CD14-positive monocyte (primary cell): ENCODE measurements around the gene SAG. TPM values are rescaled to one million over a fixed set of nuclear protein-coding genes. Genes with fewer than 3 reads are reported as not detected.

ENCODE experiments used
- DNase-seq, 3 donors: peaks; one replicate each; pipeline ENCODE4 v3.0.0-alpha.2; 2011 to 2022
- H2AFZ ChIP-seq: 2 replicates; pipeline ENCODE4 v1.6.0; 2012; ENCODE audit warnings: mild to moderate bottlenecking, low read depth, low read length, inconsistent platforms; ENCODE audit not compliant: insufficient read depth, poor library complexity, severe bottlenecking
- H3K27ac ChIP-seq, 2 donors: 1 replicate in 1 of 2; 2 replicates in 1 of 2; pipeline ENCODE4 v1.5.1; 2012 to 2013; ENCODE audit warnings: low read length in 2 of 2, control low read depth in 1 of 2, inconsistent platforms in 1 of 2, low read depth in 1 of 2, mild to moderate bottlenecking in 1 of 2
- H3K27me3 ChIP-seq, 2 donors: one replicate each; pipeline versions ENCODE4 v1.6.0 to v1.6.1; 2011 to 2013; ENCODE audit warnings: low read length in 2 of 2; ENCODE audit not compliant: control insufficient read depth in 2 of 2, insufficient read depth in 2 of 2
- H3K36me3 ChIP-seq, 2 donors: replicated peaks in 1 of 2; 1 replicate in 1 of 2; 2 replicates in 1 of 2; pipeline versions ENCODE4 v1.5.1 to v1.6.1; 2012 to 2013; ENCODE audit warnings: low read length in 2 of 2, control low read depth in 1 of 2, inconsistent platforms in 1 of 2, mild to moderate bottlenecking in 1 of 2; ENCODE audit not compliant: insufficient read depth in 2 of 2, control insufficient read depth in 1 of 2
- H3K4me1 ChIP-seq, 2 donors: 1 replicate in 1 of 2; 2 replicates in 1 of 2; pipeline versions ENCODE4 v1.5.1 to v1.6.1; 2012 to 2013; ENCODE audit warnings: low read length in 2 of 2, control low read depth in 1 of 2, inconsistent platforms in 1 of 2, mild to moderate bottlenecking in 1 of 2, moderate library complexity in 1 of 2; ENCODE audit not compliant: insufficient read depth in 2 of 2, control insufficient read depth in 1 of 2
- H3K4me2 ChIP-seq: replicated peaks from 2 replicates; pipeline ENCODE3; 2012; ENCODE audit warnings: low read length, moderate library complexity, mild to moderate bottlenecking; ENCODE audit not compliant: poor library complexity, severe bottlenecking; ENCODE audit errors: extremely low read depth
- H3K4me3 ChIP-seq, 3 experiments: fragments of 200-600 bp in 1 of 3; sonication (generic) in 1 of 3; replicated peaks in 1 of 3; 1 replicate in 2 of 3; 2 replicates in 1 of 3; pipeline ENCODE4 v1.5.1; 2011 to 2013; ENCODE audit warnings: low read length in 3 of 3, mild to moderate bottlenecking in 3 of 3, control low read depth in 2 of 3, low read depth in 2 of 3, inconsistent platforms in 1 of 3, moderate library complexity in 1 of 3
- H3K79me2 ChIP-seq: 2 replicates; pipeline ENCODE4 v1.6.0; 2012; ENCODE audit warnings: mild to moderate bottlenecking, control low read depth, inconsistent platforms, low read length, moderate library complexity; ENCODE audit not compliant: insufficient read depth
- H3K9ac ChIP-seq: 2 replicates; pipeline ENCODE4 v1.6.0; 2017; ENCODE audit warnings: low read length, mild to moderate bottlenecking; ENCODE audit not compliant: insufficient read depth, poor library complexity, severe bottlenecking
- H3K9me3 ChIP-seq, 2 donors: replicated peaks in 1 of 2; 1 replicate in 1 of 2; 2 replicates in 1 of 2; pipeline versions ENCODE4 v1.5.1 to v1.6.1; 2012 to 2013; ENCODE audit warnings: low read length in 2 of 2, control low read depth in 1 of 2; ENCODE audit not compliant: control insufficient read depth in 1 of 2, insufficient read depth in 1 of 2
- H4K20me1 ChIP-seq: 2 replicates; pipeline ENCODE4 v1.6.0; 2012; ENCODE audit warnings: mild to moderate bottlenecking, low read length, control low read depth, moderate library complexity; ENCODE audit not compliant: insufficient read depth
- H3K27ac Mint-ChIP-seq, 7 donors: one replicate each; pipeline ENCODE4 v1.8.0; 2020; ENCODE audit warnings: mild to moderate bottlenecking in 7 of 7, mixed read lengths in 7 of 7, moderate library complexity in 6 of 7, inconsistent platforms in 2 of 7
- H3K27me3 Mint-ChIP-seq, 3 donors: one replicate each; pipeline ENCODE4 v1.8.0; 2021 to 2022; ENCODE audit warnings: low read depth in 3 of 3, mild to moderate bottlenecking in 3 of 3, mixed read lengths in 3 of 3, moderate library complexity in 3 of 3, inconsistent platforms in 1 of 3
- H3K36me3 Mint-ChIP-seq, 2 donors: one replicate each; pipeline ENCODE4 v1.8.0; 2020; ENCODE audit warnings: mixed read lengths in 2 of 2, inconsistent platforms in 1 of 2, mild to moderate bottlenecking in 1 of 2
- H3K4me1 Mint-ChIP-seq: one replicate; pipeline ENCODE4 v1.8.0; 2020; ENCODE audit warnings: mild to moderate bottlenecking, mixed read lengths
- H3K4me3 Mint-ChIP-seq, 2 donors: one replicate each; pipeline ENCODE4 v1.8.0; 2020; ENCODE audit warnings: mild to moderate bottlenecking in 2 of 2, mixed read lengths in 2 of 2, moderate library complexity in 1 of 2
- H3K9me3 Mint-ChIP-seq, 7 donors: one replicate each; pipeline ENCODE4 v1.8.0; 2020 to 2022; ENCODE audit warnings: mixed read lengths in 7 of 7, mild to moderate bottlenecking in 6 of 7, moderate library complexity in 6 of 7, inconsistent platforms in 2 of 7
- WGBS: methylation state at CpG from one replicate; pipeline ENCODE4 v1.1.5; 2013; ENCODE audit warnings: missing lambda C conversion rate; ENCODE audit not compliant: insufficient coverage; 5-methylcytosine and 5-hydroxymethylcytosine counted together
- intact Hi-C, 2 donors: fragments of 100-400 bp; cut with micrococcal nuclease; formaldehyde crosslinking; loops; one replicate each; pipeline versions ENCODE4 v1.15.0 to v1.15.1; 2023
- polyA plus RNA-seq, 3 donors: library from polyadenylated mRNA; depleted of rRNA in 1 of 3; unstranded in 2 of 3; stranded (reverse) in 1 of 3; fragments of 300-500 nt in 2 of 3; fragments of >200 nt in 1 of 3; fragmentation: Illumina TruSeq in 2 of 3; gene quantifications; 1 replicate in 2 of 3; 2 replicates in 1 of 3; pipeline ENCODE4 v1.2.3, GENCODE V29; 2012 to 2021
- TF ChIP-seq, protein P1 (sequence below): fragments of 200-600 bp; IDR thresholded peaks from one replicate; pipeline ENCODE4 v1.8.0; 2022; ENCODE audit warnings: antibody characterized with exemption, mild to moderate bottlenecking

Gene SAG
- polyA plus RNA-seq, 3 donors, result 0.04 to 0.87 TPM; not detected in 1

DNA sequence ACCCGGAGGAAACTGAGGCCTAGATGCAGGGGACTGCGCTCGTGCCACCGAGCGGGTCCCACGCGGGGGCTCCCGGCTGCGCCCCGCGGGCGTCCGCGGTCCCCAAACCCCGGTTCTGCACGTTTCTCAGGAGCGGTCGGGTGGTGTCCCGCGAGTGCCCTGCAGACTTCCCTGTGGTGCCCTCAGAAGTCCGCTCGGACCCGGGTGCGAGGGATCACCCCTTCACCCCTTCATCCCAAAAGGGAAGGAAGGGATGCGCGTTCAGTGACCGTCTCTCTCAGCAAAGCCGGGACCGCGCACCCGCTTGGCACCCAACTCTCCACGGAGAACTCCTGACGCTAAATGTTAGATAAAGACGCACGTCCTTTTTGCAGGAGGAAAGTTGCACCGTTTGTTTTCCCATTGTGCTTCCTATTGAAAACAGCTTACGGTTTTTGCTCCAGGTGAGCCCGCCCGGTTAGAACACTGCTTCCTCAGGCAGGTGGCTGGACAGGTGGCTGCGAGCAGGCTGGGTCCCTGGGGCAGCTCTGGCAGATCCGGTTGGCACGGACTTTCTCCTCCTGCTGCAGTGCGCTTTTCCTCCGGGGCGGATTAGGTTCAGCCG is 47.5 kb downstream of the SAG start:
- Mint-ChIP-seq H3K4me1 (peaks cover 87% of the 10 kb centered on the region), H3K27ac (peak overlapping the region in 6 of 7 donors; percentile 76 to 89 (median 80)), H3K4me3 (peak overlapping the region; percentile 91 to 93), H3K36me3 (peaks cover 13 to 16% of the 10 kb centered on the region in 2 donors), H3K9me3 (no peaks in the 10 kb centered on the region), H3K27me3 (peaks cover 0 to 2% (median 0%) of the 10 kb centered on the region in 3 donors)
- TF ChIP-seq, protein P1, sequence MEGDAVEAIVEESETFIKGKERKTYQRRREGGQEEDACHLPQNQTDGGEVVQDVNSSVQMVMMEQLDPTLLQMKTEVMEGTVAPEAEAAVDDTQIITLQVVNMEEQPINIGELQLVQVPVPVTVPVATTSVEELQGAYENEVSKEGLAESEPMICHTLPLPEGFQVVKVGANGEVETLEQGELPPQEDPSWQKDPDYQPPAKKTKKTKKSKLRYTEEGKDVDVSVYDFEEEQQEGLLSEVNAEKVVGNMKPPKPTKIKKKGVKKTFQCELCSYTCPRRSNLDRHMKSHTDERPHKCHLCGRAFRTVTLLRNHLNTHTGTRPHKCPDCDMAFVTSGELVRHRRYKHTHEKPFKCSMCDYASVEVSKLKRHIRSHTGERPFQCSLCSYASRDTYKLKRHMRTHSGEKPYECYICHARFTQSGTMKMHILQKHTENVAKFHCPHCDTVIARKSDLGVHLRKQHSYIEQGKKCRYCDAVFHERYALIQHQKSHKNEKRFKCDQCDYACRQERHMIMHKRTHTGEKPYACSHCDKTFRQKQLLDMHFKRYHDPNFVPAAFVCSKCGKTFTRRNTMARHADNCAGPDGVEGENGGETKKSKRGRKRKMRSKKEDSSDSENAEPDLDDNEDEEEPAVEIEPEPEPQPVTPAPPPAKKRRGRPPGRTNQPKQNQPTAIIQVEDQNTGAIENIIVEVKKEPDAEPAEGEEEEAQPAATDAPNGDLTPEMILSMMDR, result no peak
- Histone ChIP-seq H3K4me1 (peaks cover 83 to 90% of the 10 kb centered on the region in 2 donors), H3K4me2 (peak overlapping the region; percentile 96), H2AFZ (peak overlapping the region; percentile 64), H3K27me3 (no peaks in the 10 kb centered on the region), H3K9ac (peak overlapping the region; percentile 70), H4K20me1 (peaks cover 19% of the 10 kb centered on the region), H3K79me2 (peaks cover 66% of the 10 kb centered on the region), H3K9me3 (no peaks in the 10 kb centered on the region), H3K27ac (peak overlapping the region in 1 of 2 donors; percentile 68), H3K36me3 (no peaks in the 10 kb centered on the region), H3K4me3 (peak overlapping the region; percentile 63 to 93 (median 78))
- intact Hi-C loops, result loop anchor here in 1 of 2 donors (5.0 kb wide), 1 partner anchor 278 kb away; no protein-coding TSS in a partner anchor
- 6% methylated on average over 40 of the region's 46 CpGs for WGBS
- DNase-seq, result peak in 1 of 3 donors; percentile 20

DNA sequence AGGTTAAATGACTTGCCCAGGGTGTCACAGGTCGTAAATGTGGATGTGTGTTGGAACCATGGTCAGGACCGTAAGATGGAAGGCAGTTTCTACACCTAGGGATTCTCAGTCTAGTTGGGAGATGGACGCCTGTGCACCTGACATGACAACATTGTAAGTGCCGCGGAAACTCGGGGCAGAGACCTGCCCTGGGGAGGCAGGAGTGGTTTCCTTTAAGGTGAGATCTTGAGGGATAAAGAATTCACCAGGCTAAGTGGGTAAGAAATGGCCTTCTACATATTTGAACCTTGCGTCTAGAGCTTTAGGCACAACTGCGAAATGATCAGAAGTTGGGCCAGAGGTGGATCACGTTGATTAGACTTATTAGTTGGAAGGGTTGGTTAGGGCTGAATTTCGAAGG is 48.3 kb downstream of the SAG start:
- Histone ChIP-seq H3K4me2 (peak overlapping the region; percentile 96), H3K36me3 (no peaks in the 10 kb centered on the region), H4K20me1 (peaks cover 27% of the 10 kb centered on the region), H3K9me3 (no peaks in the 10 kb centered on the region), H3K4me1 (peaks cover 75 to 81% of the 10 kb centered on the region in 2 donors), H3K4me3 (peak overlapping the region in 1 of 3 experiments; percentile 93), H3K27me3 (no peaks in the 10 kb centered on the region), H2AFZ (no peak overlapping the region), H3K79me2 (peaks cover 74% of the 10 kb centered on the region), H3K9ac (no peak overlapping the region), H3K27ac (peak overlapping the region in 1 of 2 donors; percentile 74)
- Mint-ChIP-seq H3K4me3 (peak overlapping the region; percentile 91 to 93), H3K36me3 (peaks cover 20 to 21% of the 10 kb centered on the region in 2 donors), H3K27me3 (peaks cover 0 to 2% (median 0%) of the 10 kb centered on the region in 3 donors), H3K4me1 (peaks cover 83% of the 10 kb centered on the region), H3K27ac (peak overlapping the region; percentile 10 to 90 (median 78)), H3K9me3 (no peaks in the 10 kb centered on the region)
- WGBS, result 96% methylated on average over 10 of the region's 10 CpGs
- intact Hi-C loops, result loop anchor here in 1 of 2 donors (5.0 kb wide), 1 partner anchor 279 kb away; no protein-coding TSS in a partner anchor
- DNase-seq, result no peak
- TF ChIP-seq, protein P1, result no peak
